Measurements from ENCODE around the gene CFAP65.

Gene CFAP65

GRCh38 chr2:219031005-219031738 is 10.1 kb downstream of the CFAP65 start:
- no peak for DNase-seq

DNA sequence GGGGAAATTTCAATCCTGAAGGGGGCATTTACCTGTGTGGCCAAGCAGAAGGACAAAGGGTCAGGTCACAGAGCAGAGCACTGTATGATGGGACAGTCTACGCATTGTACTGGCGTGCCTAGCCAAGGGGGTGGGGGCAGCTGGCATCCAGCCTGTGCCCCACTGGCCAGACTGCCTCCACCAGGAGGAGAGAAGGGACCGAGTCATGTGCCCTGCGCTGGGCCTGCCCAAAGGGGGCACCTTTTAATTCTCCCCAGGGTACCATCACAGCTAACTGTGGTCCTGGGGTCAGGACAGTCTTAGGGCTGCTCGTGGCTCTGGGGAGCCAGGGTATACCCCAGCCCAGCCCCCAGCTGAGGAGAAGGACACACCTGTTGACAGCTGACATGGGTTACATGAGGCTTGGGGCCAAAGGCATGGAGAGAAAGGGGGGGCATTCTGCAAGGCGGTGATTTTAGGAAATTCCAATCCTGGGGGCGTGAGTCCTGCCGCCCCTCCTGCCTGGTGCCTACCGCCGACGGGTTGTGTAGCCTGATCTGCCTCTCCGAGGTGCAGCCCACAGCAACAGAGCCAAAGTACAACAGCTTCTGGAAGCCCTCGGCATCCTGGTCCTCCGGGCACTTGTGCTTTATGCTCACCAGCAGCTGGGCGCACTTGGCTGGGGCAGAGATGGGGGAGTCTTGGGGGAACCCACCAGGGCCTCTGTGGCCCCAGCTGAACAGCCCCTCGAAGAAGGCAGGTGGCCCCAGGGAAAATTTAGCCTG is 11.0 kb downstream of the CFAP65 start:
- no peak for DNase-seq

- peak; percentile 44 for DNase-seq
Observed at GRCh38 chr2:219029829-219030165, 11.5 kb downstream of the CFAP65 start.

- no peak for DNase-seq
Observed at GRCh38 chr2:219028996-219029828, 12.1 kb downstream of the CFAP65 start.

DNA sequence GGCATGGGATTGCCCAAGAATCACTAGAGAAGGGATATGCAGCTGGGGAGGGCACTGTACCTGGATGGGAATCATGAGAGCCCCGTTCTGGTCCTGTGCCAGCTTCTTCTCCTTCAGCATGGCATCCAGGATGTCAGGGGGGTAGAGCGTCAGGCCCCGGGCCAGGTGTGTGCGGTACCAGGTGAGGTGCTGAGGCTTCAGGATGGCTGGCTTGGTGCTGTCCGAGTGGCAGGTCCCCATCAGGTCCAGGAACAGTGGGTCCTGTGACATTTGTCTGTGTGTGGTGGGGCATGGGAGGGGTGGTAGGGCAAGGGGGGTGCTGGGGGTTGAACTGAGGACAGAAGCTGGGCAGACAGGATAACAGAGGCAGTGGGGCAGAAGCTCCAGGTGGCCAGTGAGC is 13.2 kb downstream of the CFAP65 start:
- DNase-seq: no peak

GRCh38 chr2:219027511-219028055 is 13.7 kb downstream of the CFAP65 start:
- DNase-seq: no peak

DNA sequence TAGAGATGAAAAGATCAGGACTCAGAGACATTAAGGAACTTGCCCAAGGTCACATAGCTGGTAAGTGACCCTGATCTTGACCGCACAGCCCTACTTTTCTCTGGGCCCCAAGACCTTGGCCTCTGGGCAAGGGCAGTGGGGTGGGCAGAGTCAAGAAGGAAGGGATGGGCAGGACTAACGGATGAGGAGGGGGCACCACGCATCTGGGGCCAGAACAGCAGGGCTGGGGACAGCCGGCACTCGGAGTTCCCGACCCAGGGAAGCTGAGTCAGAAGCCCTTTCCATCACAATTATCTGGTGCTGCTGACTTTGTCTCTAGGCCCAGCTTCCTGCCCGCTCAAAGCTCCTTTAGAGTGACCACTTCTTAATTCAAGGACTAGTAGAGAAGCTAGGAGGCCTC is 14.4 kb downstream of the CFAP65 start:
- no peak for DNase-seq

DNA sequence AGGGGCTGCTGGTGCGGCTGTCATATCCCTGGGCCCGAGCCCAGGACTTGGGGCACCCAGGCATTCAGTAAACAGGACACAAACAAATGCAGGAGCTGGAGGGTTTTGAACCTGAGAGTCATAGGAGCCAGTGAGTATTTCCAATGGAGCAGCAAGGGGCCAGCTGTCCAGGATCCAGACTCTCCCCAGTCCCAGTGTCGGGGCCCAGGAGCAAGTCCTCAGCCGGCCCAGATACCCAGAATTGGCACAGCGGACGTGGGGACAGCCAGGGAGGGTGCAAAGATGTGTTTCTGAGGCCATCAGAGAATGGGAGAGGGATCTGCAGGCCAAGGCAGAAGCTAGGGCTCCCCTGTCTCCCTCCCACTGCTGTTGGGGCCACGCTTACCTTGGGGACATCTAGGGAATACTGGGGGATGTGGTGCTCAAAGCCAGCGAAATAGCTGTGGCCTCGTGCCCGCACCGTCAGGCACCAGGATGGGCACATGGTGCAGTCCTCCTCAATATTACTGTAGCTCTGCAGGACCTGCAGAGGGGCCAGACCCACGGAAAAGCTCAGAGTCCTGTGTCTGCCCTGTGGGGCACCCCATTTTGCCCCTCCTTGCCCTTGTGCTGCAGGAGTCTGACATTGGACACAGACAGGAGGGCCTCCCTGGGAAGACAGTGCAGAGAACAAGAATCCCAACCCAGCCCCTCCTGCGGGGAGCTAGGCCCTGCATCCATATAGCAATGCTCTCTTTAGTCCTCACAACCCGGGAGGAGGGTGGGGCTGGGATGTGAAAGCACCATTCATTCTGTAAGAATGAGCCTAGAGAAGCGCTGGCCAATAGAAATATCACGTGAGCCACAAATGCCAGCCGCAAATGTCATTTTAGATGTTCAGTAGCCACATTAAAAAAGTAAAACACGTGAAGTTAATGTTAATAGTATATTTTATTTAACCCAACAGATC is 15.4 kb downstream of the CFAP65 start:
- no peak for DNase-seq

DNA sequence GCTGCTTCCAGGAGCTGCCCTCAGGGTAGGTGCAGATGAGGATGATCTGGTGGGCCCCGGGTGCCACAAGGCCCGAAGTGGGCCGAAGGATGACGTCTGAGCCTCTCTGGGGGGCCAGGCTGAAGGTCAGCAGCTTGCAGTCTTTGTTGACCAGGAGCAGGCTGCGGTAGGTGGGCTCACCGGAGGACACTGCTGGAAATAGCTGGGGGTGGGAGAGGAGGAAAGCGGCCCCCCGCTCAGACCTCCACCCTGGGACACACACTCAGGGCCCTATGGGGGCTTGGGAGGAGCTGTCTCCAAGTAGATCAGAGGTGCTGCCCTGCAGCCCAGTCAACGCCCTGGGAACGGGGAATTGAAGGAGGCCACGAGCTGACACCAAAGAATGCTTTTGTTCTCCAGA is 17.3 kb downstream of the CFAP65 start:
- no peak for DNase-seq

GRCh38 chr2:219023045-219023605 is 18.2 kb downstream of the CFAP65 start:
- DNase-seq: no peak

GRCh38 chr2:219022616-219023015 is 18.7 kb downstream of the CFAP65 start:
- no peak for DNase-seq

- DNase-seq: no peak
Observed at GRCh38 chr2:219022041-219022440, 19.3 kb downstream of the CFAP65 start.

DNA sequence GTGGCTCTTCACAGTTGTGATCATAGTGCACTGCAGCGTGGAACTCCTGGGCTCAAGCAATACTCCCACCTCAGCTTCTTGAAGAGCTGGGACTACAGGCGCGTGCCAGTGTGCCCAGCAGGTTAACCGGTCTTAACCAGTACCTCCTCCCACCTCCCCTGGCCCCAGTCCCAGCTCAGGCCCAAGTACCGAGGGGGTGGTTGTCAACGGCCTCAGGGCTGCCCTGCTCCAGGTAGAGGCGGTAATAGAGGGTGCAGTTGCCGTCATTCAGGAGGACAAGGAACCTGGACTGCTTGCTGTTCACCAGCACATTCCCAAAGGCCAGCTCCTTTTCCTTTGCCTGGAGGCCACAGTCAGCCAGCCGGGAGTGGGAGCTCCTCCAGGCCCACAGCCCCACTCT is 19.7 kb downstream of the CFAP65 start:
- no peak for DNase-seq

DNA sequence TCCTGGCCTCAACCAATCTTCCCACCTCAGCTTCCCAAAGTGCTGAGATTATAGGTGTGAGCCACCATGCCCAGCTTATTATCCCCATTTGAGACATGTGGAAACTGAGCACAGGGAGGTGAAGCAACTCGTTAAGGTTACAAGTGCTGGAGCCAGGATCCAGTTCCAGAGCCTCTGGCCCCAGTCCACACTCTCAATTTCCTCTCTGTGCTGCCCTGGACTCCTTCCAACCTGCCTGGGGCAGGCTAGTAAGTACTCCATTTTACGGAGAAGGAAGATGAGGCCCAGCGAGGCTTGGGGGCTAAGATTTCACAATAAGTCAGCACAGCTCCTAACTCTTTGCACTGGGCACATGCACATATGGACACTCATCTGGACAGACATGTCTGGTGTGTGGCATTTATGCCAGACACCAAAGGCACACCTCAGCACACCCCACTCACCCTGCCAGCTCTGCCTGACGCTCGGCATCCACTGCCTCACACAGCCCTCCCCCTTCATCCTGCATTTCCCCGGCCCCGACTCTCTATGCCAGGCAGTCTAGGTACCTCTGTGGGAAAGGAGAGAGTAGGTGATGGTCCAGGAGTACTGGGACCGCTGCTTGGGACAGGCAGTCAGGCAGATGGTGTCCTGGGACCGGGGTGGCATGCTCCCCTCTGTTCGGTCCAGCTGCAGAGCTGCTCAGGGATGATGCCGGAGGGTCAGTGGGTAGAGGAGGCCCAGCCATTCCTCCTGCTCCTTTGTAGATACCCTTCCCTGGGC is 20.5 kb downstream of the CFAP65 start:
- no peak for DNase-seq

- DNase-seq: no peak
Observed at GRCh38 chr2:219019436-219019835, 21.9 kb downstream of the CFAP65 start.

- no peak for DNase-seq
Observed at GRCh38 chr2:219018726-219019125, 22.6 kb downstream of the CFAP65 start.

DNA sequence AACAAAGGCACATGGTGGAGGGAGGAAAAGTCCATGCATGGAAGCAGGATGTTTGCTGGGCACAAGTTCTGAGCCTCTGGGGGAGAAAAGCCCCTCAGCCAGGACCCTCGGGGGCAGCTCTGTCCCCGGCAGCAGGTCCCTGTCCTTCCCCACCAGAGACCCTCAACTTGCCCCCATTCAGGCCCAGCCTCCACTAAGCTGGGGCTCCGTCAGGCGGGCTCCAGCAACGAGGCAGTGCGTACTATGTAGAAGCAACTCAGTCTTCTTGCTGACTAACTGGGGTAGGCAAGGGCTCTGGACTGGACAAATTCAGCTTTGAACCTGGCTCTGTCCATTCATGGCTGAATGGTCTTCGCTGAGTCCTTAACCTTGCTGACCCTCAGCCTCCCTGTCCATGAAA is 23.0 kb downstream of the CFAP65 start:
- DNase-seq: no peak

DNA sequence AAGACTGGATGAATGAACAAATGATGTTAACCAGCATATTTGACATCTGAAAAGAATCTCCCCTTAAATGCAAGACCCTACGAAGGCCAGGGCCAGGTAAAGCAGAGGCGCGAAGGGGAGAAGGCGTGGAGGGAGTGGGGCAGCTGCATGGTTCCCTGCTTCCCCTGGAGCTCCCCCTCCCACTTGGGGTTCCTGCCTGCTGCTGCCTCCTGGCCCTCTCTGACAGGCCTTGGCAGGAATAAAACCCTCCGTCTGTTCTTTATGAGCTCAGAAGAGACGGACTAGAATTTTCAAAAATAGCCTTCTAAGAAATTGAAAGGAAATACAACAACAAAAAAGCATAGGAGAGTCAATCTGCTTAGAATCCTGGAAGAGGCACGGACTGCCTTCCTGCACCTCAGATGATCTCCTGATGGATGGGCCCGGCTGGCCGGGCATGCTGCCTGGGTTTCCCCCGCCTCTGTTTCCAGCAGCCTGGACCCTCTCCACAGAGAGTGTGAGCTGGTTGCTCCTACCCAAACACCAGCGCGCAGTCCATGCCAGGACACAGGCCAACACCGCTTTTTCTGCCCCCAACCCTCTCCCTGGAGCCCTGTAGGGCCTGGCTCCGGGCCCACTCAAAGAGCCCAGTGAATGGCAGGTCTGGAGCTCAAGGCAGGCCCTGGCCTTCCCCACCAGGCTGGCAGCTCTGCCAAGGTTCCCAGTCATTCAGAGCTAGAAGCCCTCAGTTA is 23.9 kb downstream of the CFAP65 start:
- no peak for DNase-seq

DNA sequence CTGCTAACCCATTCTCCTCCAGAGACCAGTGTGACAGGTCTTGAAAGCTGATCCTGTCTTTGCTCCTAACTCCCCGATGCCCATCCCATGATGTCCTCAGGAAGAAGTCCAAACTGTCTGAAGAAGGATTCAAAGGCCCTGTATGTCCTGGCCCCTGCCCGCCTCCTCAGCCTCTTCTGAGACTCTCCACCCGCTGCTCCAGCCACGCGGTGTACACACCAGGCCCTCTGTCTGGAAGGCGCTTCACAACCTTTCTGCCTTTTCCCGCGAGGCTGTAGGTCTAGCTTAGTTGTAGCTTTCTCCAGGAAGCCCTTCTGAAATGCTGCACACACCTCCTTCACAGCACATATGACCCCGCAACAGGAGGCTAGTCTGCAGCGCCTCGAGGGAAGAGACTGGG is 24.6 kb downstream of the CFAP65 start:
- no peak for DNase-seq

- no peak for DNase-seq
Observed at GRCh38 chr2:219010873-219011272, 30.4 kb downstream of the CFAP65 start.

Measured in NCI-H526 treated with DMSO at 0.1 percent for 48 hours (cell line).